ENCODE measurements around the gene PGRMC2. TPM values are rescaled to one million over a fixed set of nuclear protein-coding genes. Genes with fewer than 3 reads are reported as not detected.
A peak's percentile ranks its signal among the peaks of the same experiment; 100 is the strongest.

PGRMC2 gene
- total and polyA plus RNA-seq, 2 of the 4 experiments (the other 2 are of a cell fraction): 13.4 to 40.7 TPM

GRCh38 chr4:128309585-128309984 lies 22.0 kb upstream of the PGRMC2 start:
- Histone ChIP-seq H2BK5ac (ENCODE audit: low read depth, low read length, poor library complexity, severe bottlenecking) (peak overlapping the region; percentile 69), H4K8ac (ENCODE audit: low read depth in 2 of 2, low read length in 2 of 2) (no peak overlapping the region; a peak in 1 of 4 replicates), H3K4me3 (ENCODE audit: insufficient read depth, low read depth, low read length) (no peak overlapping the region), H2AFZ (replicated peaks; ENCODE audit: low read length, poor library complexity) (no peak overlapping the region), H4K5ac (ENCODE audit: low read depth, low read length) (peak overlapping the region; percentile 35; the same call in 1 of the 2 replicates), H3K27ac (ENCODE audit: insufficient read depth, low read length) (no peak overlapping the region), H3K14ac (replicated peaks; ENCODE audit: low read depth, low read length) (no peak overlapping the region), H3K79me1 (ENCODE audit: low read depth in 1 of 2, low read length in 2 of 2) (no peaks in the 10 kb centered on the region), H3K56ac (ENCODE audit: extremely low read depth, insufficient read depth, low read length) (no peak overlapping the region), H3K23ac (ENCODE audit: low read depth, low read length) (no peak overlapping the region), H3K36me3 (ENCODE audit: control insufficient read depth, insufficient read depth, low read length) (peaks cover 4% of the 10 kb centered on the region; the same call in 1 of the 2 replicates), H2BK20ac (ENCODE audit: low read depth, low read length) (peak overlapping the region; percentile 29; the same call in 1 of the 2 replicates), H3K18ac (ENCODE audit: low read depth, low read length) (peak overlapping the region; percentile 60), H4K91ac (ENCODE audit: insufficient read depth, low read depth, low read length) (no peak overlapping the region; the same call in 1 of the 2 replicates), H3K4me1 (ENCODE audit: control insufficient read depth, insufficient read depth, low read length) (peaks cover 10% of the 10 kb centered on the region), H3K4ac (ENCODE audit: low read depth, low read length) (no peak overlapping the region), H2BK120ac (ENCODE audit: low read depth, low read length) (no peak overlapping the region), H2AK9ac (replicated peaks; ENCODE audit: low read depth, low read length, poor library complexity) (no peak overlapping the region), H2AK5ac (ENCODE audit: low read depth, low read length) (peak overlapping the region; percentile 43; the same call in 1 of the 2 replicates), H3K27me3 (ENCODE audit: control insufficient read depth, insufficient read depth, low read length) (no peaks in the 10 kb centered on the region), H3K4me2 (ENCODE audit: low read depth, low read length) (no peak overlapping the region), H3K9me3 (ENCODE audit: control insufficient read depth, insufficient read depth, low read length) (no peaks in the 10 kb centered on the region), H3K9ac (ENCODE audit: low read depth, low read length) (no peak overlapping the region), H3K9me1 (ENCODE audit: insufficient read depth, low read length) (peaks cover 2% of the 10 kb centered on the region), H4K20me1 (ENCODE audit: insufficient read depth, low read length) (no peaks in the 10 kb centered on the region), H2BK15ac (ENCODE audit: low read depth, low read length) (0 out of 3 replicates have a peak overlapping the region, but pooled peaks have one; percentile 45)
- dilution Hi-C loops (cut with HindIII; ENCODE audit: low sequenced_read_pairs, unreplicated experiment) (no loop called here), in situ Hi-C loops (cut with MboI; ENCODE audit: low sequenced_read_pairs) (no loop called here), intact Hi-C loops (cut with micrococcal nuclease) (no loop called here)
- BruUV-seq (replicated peaks): no TSS peak
- CTCF ChIA-PET: interaction anchor here (0.6 to 1.4 kb wide), 2 partner anchors 9 to 18 kb away, joined by 3 to 4 read pairs; no protein-coding TSS in a partner anchor
- POLR2A ChIA-PET (ENCODE audit: unreplicated experiment): no interaction called here
- no peak for ATAC-seq (ENCODE audit: low read depth)
- no peak for DNase-seq
- TF ChIP-seq FOS (IDR thresholded peaks at IDR 0.05; ENCODE audit: low read depth, low read length): no peak
- TF ChIP-seq MAZ (IDR thresholded peaks at IDR 0.05; ENCODE audit: borderline replicate concordance, low read depth, low read length): no peak
- TF ChIP-seq USF2 (IDR thresholded peaks at IDR 0.05; ENCODE audit: low read depth, low read length): no peak
- TF ChIP-seq CHD1 (IDR thresholded peaks at IDR 0.05; ENCODE audit: low read depth, low read length): no peak
- TF ChIP-seq ELK1 (IDR thresholded peaks at IDR 0.05; ENCODE audit: borderline replicate concordance, low read depth, low read length): no peak
- no peak for TF ChIP-seq BHLHE40 (IDR thresholded peaks at IDR 0.05; ENCODE audit: low read depth, low read length)
- no peak for TF ChIP-seq CEBPB (IDR thresholded peaks at IDR 0.05; ENCODE audit: low read depth, low read length)
- no peak for TF ChIP-seq NFE2L2 (IDR thresholded peaks at IDR 0.05; ENCODE audit: low read depth, low read length)
- TF ChIP-seq POLR2A (IDR thresholded peaks at IDR 0.05; ENCODE audit: low read depth, low read length): no peak
- TF ChIP-seq MXI1 (IDR thresholded peaks at IDR 0.05; ENCODE audit: borderline replicate concordance, low read depth, low read length): no peak
- TF ChIP-seq RCOR1 (IDR thresholded peaks at IDR 0.05; ENCODE audit: insufficient replicate concordance, low read length): no peak
- no peak for TF ChIP-seq MAFK (IDR thresholded peaks at IDR 0.05; ENCODE audit: low read depth, low read length)
- no peak for TF ChIP-seq CTCF (conservative IDR thresholded peaks at IDR 0.05; ENCODE audit: low read depth, low read length)

Data from IMR-90 (cell line).